Endothelial cell of umbilical vein (primary cell): Measurements from ENCODE around the gene POLR1H.

Experiments
- POLR2A ChIP-seq: IDR thresholded peaks from 2 replicates; pipeline ENCODE4 v1.6.1; 2012; ENCODE audit warnings: low read depth, mild to moderate bottlenecking, control low read depth, low read length
- TF ChIP-seq, protein P1 (sequence below): IDR thresholded peaks from 2 replicates; pipeline ENCODE4 v1.6.1; 2011; ENCODE audit not compliant: insufficient read depth, insufficient read length

- TF ChIP-seq, protein P1, sequence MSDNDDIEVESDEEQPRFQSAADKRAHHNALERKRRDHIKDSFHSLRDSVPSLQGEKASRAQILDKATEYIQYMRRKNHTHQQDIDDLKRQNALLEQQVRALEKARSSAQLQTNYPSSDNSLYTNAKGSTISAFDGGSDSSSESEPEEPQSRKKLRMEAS = no peak
- no peak for TF ChIP-seq POLR2A
These were observed 1.6 kb downstream of the POLR1H start for GRCh38 chr6:30062471-30063178.
